Naive thymus-derived CD4-positive, alpha-beta T cell (primary cell): Measurements from ENCODE around the gene RYK. TPM values are rescaled to one million over a fixed set of nuclear protein-coding genes. Genes with fewer than 3 reads are reported as not detected.

Source experiments
- polyA plus RNA-seq, 2 donors: library from polyadenylated mRNA; unstranded; fragments of 300-500 nt; fragmentation: Illumina TruSeq; gene quantifications; one replicate each; pipeline ENCODE4 v1.2.3, GENCODE V29; 2021
- total RNA-seq, 6 experiments: library from RNA in 5 of 6; stranded (reverse) in 5 of 6; gene quantifications; 1 replicate in 5 of 6; 2 replicates in 1 of 6; pipeline ENCODE4 v1.2.3 and lab custom pipeline; 2021 to 2026

The RYK gene
- total and polyA plus RNA-seq, 7 experiments from 2014 or later: 6.9 to 53.5 (median 44.8) TPM

Other genes starting within 250 kb of the RYK start
- not detected for gene SLCO2A1, start 220.9 kb downstream of the RYK start, total RNA-seq
- gene SLCO2A1, start 220.9 kb downstream of the RYK start, polyA plus RNA-seq: not detected
- gene AMOTL2, start 123.6 kb upstream of the RYK start, total RNA-seq: not detected
- gene AMOTL2, start 123.6 kb upstream of the RYK start, polyA plus RNA-seq: under 1 TPM in 1 of 2 donors, not detected in 1; 0.10 TPM
- gene ANAPC13, start 235.1 kb upstream of the RYK start, total RNA-seq: 10 to 100 TPM; 21.2 to 36.7 (median 25.0) TPM
- 100 to 1,000 TPM in 1 of 2 donors, 10 to 100 TPM in 1; 98.8 to 110 TPM for gene ANAPC13, start 235.1 kb upstream of the RYK start, polyA plus RNA-seq
- 10 to 100 TPM; 21.1 to 42.3 (median 26.4) TPM for gene CEP63, start 235.2 kb upstream of the RYK start, total RNA-seq
- 10 to 100 TPM; 25.2 to 56.3 TPM for gene CEP63, start 235.2 kb upstream of the RYK start, polyA plus RNA-seq